SU-DHL-6 (cell line): ENCODE data around the gene IQGAP3.
A peak's percentile ranks its signal among the peaks of the same experiment; 100 is the strongest.

Source experiments
- H2AFZ ChIP-seq: fragments of 200-600 bp; sonication (generic); 2 replicates; pipeline ENCODE4 v1.6.1; 2014; ENCODE audit warnings: low read depth, mild to moderate bottlenecking, moderate library complexity, mixed read lengths, antibody characterized with exemption, low read length; ENCODE audit not compliant: severe bottlenecking
- H3F3A ChIP-seq: fragments of 200-600 bp; shearing (Covaris generic); 2 replicates; pipeline ENCODE4 v1.6.0; 2016; ENCODE audit warnings: antibody characterized with exemption, mild to moderate bottlenecking; ENCODE audit not compliant: insufficient read depth
- H3K27ac ChIP-seq: fragments of 200-600 bp; sonication (generic); 2 replicates; pipeline ENCODE4 v1.5.1; 2016; ENCODE audit warnings: low read depth, mild to moderate bottlenecking, low read length, moderate library complexity, mixed read lengths
- H3K27me3 ChIP-seq: fragments of 200-600 bp; sonication (generic), shearing (Covaris generic); 2 replicates; pipeline ENCODE4 v1.6.0; 2014; ENCODE audit warnings: mild to moderate bottlenecking, low read length
- H3K36me3 ChIP-seq: fragments of 200-600 bp; sonication (generic); 2 replicates; pipeline ENCODE4 v1.6.1; 2014; ENCODE audit warnings: mild to moderate bottlenecking, low read length, mixed read lengths
- H3K4me2 ChIP-seq: fragments of 300-600, 200-600 bp; shearing (Covaris generic), sonication (generic); 2 replicates; pipeline ENCODE4 v1.6.0; 2014; ENCODE audit warnings: low read length, low read depth, mild to moderate bottlenecking; ENCODE audit not compliant: poor library complexity, severe bottlenecking
- H3K4me3 ChIP-seq: fragments of 200-600 bp; sonication (generic); 2 replicates; pipeline ENCODE4 v1.5.1; 2014; ENCODE audit warnings: antibody characterized with exemption, low read length, mild to moderate bottlenecking, mixed read lengths; ENCODE audit not compliant: insufficient read depth, poor library complexity, severe bottlenecking
- H3K79me2 ChIP-seq: fragments of 200-600 bp; sonication (generic); 2 replicates; pipeline ENCODE4 v1.6.1; 2014; ENCODE audit warnings: mild to moderate bottlenecking, low read length, moderate library complexity; ENCODE audit not compliant: insufficient read depth
- H3K9ac ChIP-seq: fragments of 200-600 bp; sonication (generic); 2 replicates; pipeline ENCODE4 v1.7.0; 2014; ENCODE audit warnings: mild to moderate bottlenecking, low read length
- H3K9me2 ChIP-seq: fragments of 200-600 bp; sonication (generic); replicated peaks from 2 replicates; pipeline ENCODE4 v1.6.1; 2014; ENCODE audit warnings: low read length; ENCODE audit not compliant: insufficient read depth
- H3K9me3 ChIP-seq: fragments of 200-600 bp; sonication (generic); 2 replicates; pipeline ENCODE4 v1.6.1; 2014; ENCODE audit warnings: low read length, mixed read lengths; ENCODE audit not compliant: insufficient read depth
- H4K20me1 ChIP-seq: fragments of 200-600 bp; sonication (generic); 2 replicates; pipeline ENCODE4 v1.6.1; 2014; ENCODE audit warnings: low read depth, mild to moderate bottlenecking, antibody characterized with exemption, low read length, moderate library complexity, mixed read lengths
- EZH2phosphoT487 ChIP-seq: fragments of 200-600 bp; sonication (generic), shearing (Covaris generic); conservative IDR thresholded peaks from 2 replicates; pipeline ENCODE4 v1.6.1; 2018; ENCODE audit warnings: mild to moderate bottlenecking, antibody characterized with exemption, low read length, moderate library complexity, mixed read lengths
- TF ChIP-seq, protein P1 (sequence below): fragments of 200-600 bp; sonication (generic); IDR thresholded peaks from one replicate; pipeline ENCODE4 v1.5.1; 2017; ENCODE audit warnings: antibody characterized with exemption, mild to moderate bottlenecking, low read length, moderate library complexity; ENCODE audit not compliant: insufficient read depth, poor library complexity, severe bottlenecking

IQGAP3 gene

DNA sequence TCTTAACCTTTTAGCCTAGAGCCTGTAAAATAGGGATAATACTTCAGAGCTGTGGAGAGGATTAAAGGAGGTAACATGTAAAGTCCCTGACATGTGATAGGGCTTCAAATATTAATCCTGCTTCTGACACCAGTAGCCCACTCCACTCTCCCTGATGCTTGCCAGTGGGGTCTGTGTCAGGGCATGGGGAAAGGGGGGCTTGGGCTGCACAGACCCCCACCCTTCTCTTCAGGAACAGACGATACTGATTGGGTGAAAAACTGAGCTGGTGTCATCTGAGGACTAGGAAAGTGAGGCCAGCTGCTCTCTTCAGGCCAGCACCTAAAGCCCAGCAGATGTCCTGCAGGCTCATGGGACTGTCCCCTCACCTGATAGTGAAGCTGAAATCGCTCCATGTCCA is 44.8 kb downstream of the IQGAP3 start:
- Histone ChIP-seq H3K4me2 (no peak overlapping the region), H3F3A (peaks cover 12% of the 10 kb centered on the region), H4K20me1 (no peaks in the 10 kb centered on the region), H3K79me2 (no peaks in the 10 kb centered on the region), H2AFZ (no peak overlapping the region), H3K9me3 (no peaks in the 10 kb centered on the region), H3K9me2 (no peaks in the 10 kb centered on the region), H3K4me3 (no peak overlapping the region), H3K9ac (no peak overlapping the region), H3K27me3 (no peaks in the 10 kb centered on the region), H3K36me3 (no peaks in the 10 kb centered on the region), H3K27ac (no peak overlapping the region)
- no peak for TF ChIP-seq EZH2phosphoT487
- TF ChIP-seq, protein P1, sequence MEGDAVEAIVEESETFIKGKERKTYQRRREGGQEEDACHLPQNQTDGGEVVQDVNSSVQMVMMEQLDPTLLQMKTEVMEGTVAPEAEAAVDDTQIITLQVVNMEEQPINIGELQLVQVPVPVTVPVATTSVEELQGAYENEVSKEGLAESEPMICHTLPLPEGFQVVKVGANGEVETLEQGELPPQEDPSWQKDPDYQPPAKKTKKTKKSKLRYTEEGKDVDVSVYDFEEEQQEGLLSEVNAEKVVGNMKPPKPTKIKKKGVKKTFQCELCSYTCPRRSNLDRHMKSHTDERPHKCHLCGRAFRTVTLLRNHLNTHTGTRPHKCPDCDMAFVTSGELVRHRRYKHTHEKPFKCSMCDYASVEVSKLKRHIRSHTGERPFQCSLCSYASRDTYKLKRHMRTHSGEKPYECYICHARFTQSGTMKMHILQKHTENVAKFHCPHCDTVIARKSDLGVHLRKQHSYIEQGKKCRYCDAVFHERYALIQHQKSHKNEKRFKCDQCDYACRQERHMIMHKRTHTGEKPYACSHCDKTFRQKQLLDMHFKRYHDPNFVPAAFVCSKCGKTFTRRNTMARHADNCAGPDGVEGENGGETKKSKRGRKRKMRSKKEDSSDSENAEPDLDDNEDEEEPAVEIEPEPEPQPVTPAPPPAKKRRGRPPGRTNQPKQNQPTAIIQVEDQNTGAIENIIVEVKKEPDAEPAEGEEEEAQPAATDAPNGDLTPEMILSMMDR, result no peak

DNA sequence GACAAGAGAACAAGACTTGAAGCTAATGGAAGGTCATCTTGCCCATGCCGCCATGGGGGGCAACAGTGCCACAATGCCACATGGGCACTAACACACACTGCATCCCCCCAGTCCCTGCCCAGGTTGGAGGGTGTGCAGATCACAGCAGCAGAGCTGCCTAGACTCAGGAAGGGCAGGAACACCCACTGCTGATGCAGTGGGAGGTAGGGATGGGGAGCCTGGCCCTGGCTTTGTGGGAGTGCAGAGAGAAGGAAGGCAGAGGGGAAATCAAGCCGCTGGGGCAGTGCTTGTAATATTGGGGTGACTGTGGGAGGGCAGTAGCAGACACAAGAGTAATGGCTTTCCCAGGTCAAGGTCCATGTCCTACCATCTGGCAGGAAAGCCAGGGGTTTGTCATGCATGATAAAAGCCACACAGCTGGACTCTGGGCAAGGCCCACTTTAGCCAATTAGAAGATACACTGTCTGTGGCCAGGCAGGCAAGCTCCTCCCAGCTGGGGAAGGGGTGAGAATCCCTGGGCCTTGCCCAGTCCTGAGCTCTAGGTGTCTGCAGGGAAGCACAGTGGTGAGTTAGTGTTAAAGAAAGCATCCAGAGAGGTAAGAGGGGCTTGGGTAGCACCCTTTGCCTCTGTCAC is 46.4 kb downstream of the IQGAP3 start:
- Histone ChIP-seq H3K27ac (peak overlapping the region; percentile 93), H3K9me2 (no peaks in the 10 kb centered on the region), H3K4me2 (no peak overlapping the region), H3K4me3 (no peak overlapping the region), H3K9ac (no peak overlapping the region), H3F3A (peaks cover 12% of the 10 kb centered on the region), H3K27me3 (no peaks in the 10 kb centered on the region), H3K79me2 (no peaks in the 10 kb centered on the region), H4K20me1 (no peaks in the 10 kb centered on the region), H3K36me3 (no peaks in the 10 kb centered on the region), H3K9me3 (no peaks in the 10 kb centered on the region), H2AFZ (no peak overlapping the region)
- TF ChIP-seq, protein P1, result no peak
- TF ChIP-seq EZH2phosphoT487, result no peak

DNA sequence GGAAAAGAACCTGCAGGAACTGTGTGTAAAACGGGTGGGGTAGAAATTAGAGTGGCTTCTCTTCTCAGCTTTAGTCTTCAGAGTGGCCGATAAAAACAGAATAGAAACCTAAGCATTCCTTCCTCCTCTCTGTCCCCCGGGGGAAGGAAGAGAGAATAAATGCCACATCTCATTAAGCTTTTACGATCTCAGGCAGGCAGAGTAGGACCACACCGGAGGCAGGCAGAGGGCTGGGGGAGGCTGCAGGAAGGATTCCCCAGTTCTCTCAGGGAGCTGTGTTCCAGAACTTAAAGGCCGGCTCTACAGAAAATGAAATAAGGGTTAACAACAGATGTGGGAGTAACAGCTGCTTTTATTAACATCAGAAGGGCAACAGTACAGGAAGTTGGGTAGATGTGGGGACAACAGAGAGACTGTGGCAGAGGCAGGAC is 47.3 kb downstream of the IQGAP3 start:
- H3K79me2 ChIP-seq, result no peaks in the 10 kb centered on the region
- H3K4me3 ChIP-seq, result no peak overlapping the region
- H3F3A ChIP-seq, result peaks cover 16% of the 10 kb centered on the region
- H3K27me3 ChIP-seq, result no peaks in the 10 kb centered on the region
- H3K9me2 ChIP-seq, result no peaks in the 10 kb centered on the region
- peak overlapping the region; percentile 49 for H3K9ac ChIP-seq
- H3K36me3 ChIP-seq, result no peaks in the 10 kb centered on the region
- no peaks in the 10 kb centered on the region for H3K9me3 ChIP-seq
- peak overlapping the region; percentile 58 for H3K4me2 ChIP-seq
- H4K20me1 ChIP-seq, result no peaks in the 10 kb centered on the region
- peak overlapping the region; percentile 93 for H3K27ac ChIP-seq
- peak overlapping the region; percentile 82 for H2AFZ ChIP-seq
- TF ChIP-seq, protein P1, result no peak
- no peak for TF ChIP-seq EZH2phosphoT487
